ENCODE results near the gene USP34.
A peak's percentile ranks its signal among the peaks of the same experiment; 100 is the strongest.
"Not testable (repeated sequence)": the region's sequence is repeated elsewhere in the genome, so short reads cannot be mapped to it uniquely, and the experiment has no call there.

USP34 gene

GRCh38 chr2:61157371-61158003 is 313.4 kb downstream of the USP34 start:
- no peak for DNase-seq
- in situ Hi-C loops (cut with HindIII; ENCODE audit: low pct_ligation_motif_present, low pct_unique_long_range_greater_than_20kb, low sequenced_read_pairs) = no loop called here

GRCh38 chr2:61151436-61151835 is 319.5 kb downstream of the USP34 start:
- DNase-seq = peak; percentile 25
- in situ Hi-C loops (cut with HindIII; ENCODE audit: low pct_ligation_motif_present, low pct_unique_long_range_greater_than_20kb, low sequenced_read_pairs) = no loop called here

GRCh38 chr2:61149074-61149473 is 321.8 kb downstream of the USP34 start:
- in situ Hi-C loops (cut with HindIII; ENCODE audit: low pct_ligation_motif_present, low pct_unique_long_range_greater_than_20kb, low sequenced_read_pairs) = no loop called here
- no peak for DNase-seq

GRCh38 chr2:61148091-61148490 is 322.8 kb downstream of the USP34 start:
- DNase-seq; in situ Hi-C loops (cut with HindIII; ENCODE audit: low pct_ligation_motif_present, low pct_unique_long_range_greater_than_20kb, low sequenced_read_pairs): not testable (repeated sequence)

- in situ Hi-C loops (cut with HindIII; ENCODE audit: low pct_ligation_motif_present, low pct_unique_long_range_greater_than_20kb, low sequenced_read_pairs) = no loop called here
- DNase-seq = no peak
Observed at GRCh38 chr2:61145990-61146389, 324.9 kb downstream of the USP34 start.

GRCh38 chr2:61144697-61145268 is 326.1 kb downstream of the USP34 start:
- in situ Hi-C loops (cut with HindIII; ENCODE audit: low pct_ligation_motif_present, low pct_unique_long_range_greater_than_20kb, low sequenced_read_pairs) = no loop called here
- peak; percentile 99 for DNase-seq

- in situ Hi-C loops (cut with HindIII; ENCODE audit: low pct_ligation_motif_present, low pct_unique_long_range_greater_than_20kb, low sequenced_read_pairs) = no loop called here
- no peak for DNase-seq
Observed at GRCh38 chr2:61141151-61141550, 329.7 kb downstream of the USP34 start.

- no peak for DNase-seq
Observed at GRCh38 chr2:61138859-61139258, 332.0 kb downstream of the USP34 start.

More at GRCh38 chr2:61138859-61139258, 332.0 kb downstream of the USP34 start:
- in situ Hi-C loops (cut with HindIII; ENCODE audit: low pct_ligation_motif_present, low pct_unique_long_range_greater_than_20kb, low sequenced_read_pairs) = no loop called here
